Peyer's patch (tissue), 4 donors: Measurements from ENCODE around the gene DEFB131B. TPM values are rescaled to one million over a fixed set of nuclear protein-coding genes. Genes with fewer than 3 reads are reported as not detected.

Experiments
- DNase-seq, 3 donors: peaks; one replicate each; pipeline ENCODE4 v3.0.0-alpha.2; 2017 to 2019
- H3K27ac ChIP-seq, 4 donors: fragments of 200-600 bp; sonication (generic); one replicate each; pipeline ENCODE4 v1.5.1; 2016 to 2019
- H3K27me3 ChIP-seq, 2 donors: fragments of 200-600 bp; sonication (generic); one replicate each; pipeline ENCODE4 v1.5.1; 2019
- H3K36me3 ChIP-seq, 3 donors: fragments of 200-600 bp; sonication (generic); one replicate each; pipeline ENCODE4 v1.5.1; 2016 to 2019
- H3K4me1 ChIP-seq, 4 donors: fragments of 200-600 bp; sonication (generic); one replicate each; pipeline ENCODE4 v1.5.1; 2016 to 2019
- H3K4me3 ChIP-seq, 4 donors: fragments of 200-600 bp; sonication (generic); 1 replicate in 3 of 4; 2 replicates in 1 of 4; pipeline ENCODE4 v1.5.1; 2016 to 2019; ENCODE audit warnings: mild to moderate bottlenecking in 1 of 4
- H3K9me3 ChIP-seq, 4 donors: fragments of 200-600 bp; sonication (generic); one replicate each; pipeline ENCODE4 v1.5.1; 2016 to 2019; ENCODE audit warnings: mild to moderate bottlenecking in 1 of 4
- CTCF ChIP-seq, 6 experiments: fragments of 450-650 bp in 4 of 6; fragments of 200-600 bp in 2 of 6; sonication (generic) in 1 of 6; IDR thresholded peaks; one replicate each; pipeline ENCODE4 v1.5.1; 2017 to 2019; ENCODE audit warnings: antibody characterized with exemption in 6 of 6, mild to moderate bottlenecking in 3 of 6, moderate library complexity in 1 of 6
- POLR2A ChIP-seq, 2 donors: fragments of 450-650 bp; IDR thresholded peaks; one replicate each; pipeline ENCODE4 v1.5.1; 2017; ENCODE audit warnings: antibody characterized with exemption in 2 of 2, mild to moderate bottlenecking in 2 of 2, moderate library complexity in 2 of 2
- small RNA-seq, 2 donors: library from RNA; depleted of rRNA; stranded (forward); fragments of <200 nt; gene quantifications; one replicate each; pipeline ENCODE3, GENCODE V24; 2016
- total RNA-seq, 4 donors: library from RNA; depleted of rRNA; stranded (reverse); fragments of >200 nt; gene quantifications; one replicate each; pipeline ENCODE4 v1.1.0, GENCODE V29; 2016

DEFB131B gene
- total RNA-seq, 4 donors from 2014 or later = not detected

GRCh38 chr11:71933141-71933933 is 55.1 kb downstream of the DEFB131B start:
- no peaks in the 10 kb centered on the region for H3K36me3 ChIP-seq
- peaks cover 0 to 44% (median 2%) of the 10 kb centered on the region in 4 donors for H3K4me1 ChIP-seq
- peak overlapping the region in 3 of 4 donors; percentile 6 to 46 (median 16) for H3K27ac ChIP-seq
- no peaks in the 10 kb centered on the region for H3K9me3 ChIP-seq
- no peak for DNase-seq
- H3K27me3 ChIP-seq = no peaks in the 10 kb centered on the region
- no peak overlapping the region for H3K4me3 ChIP-seq
- no peak for TF ChIP-seq POLR2A (IDR thresholded peaks at IDR 0.05)
- TF ChIP-seq CTCF (IDR thresholded peaks at IDR 0.05) = no peak

Small RNAs within 50 kb of the gene (small RNA-seq; reads per million reads assigned to genes)
- 0 reads per million in 2 donors for gene RNA5SP342

Other genes starting within 250 kb of the DEFB131B start
- gene DEFB108B, start 45.3 kb upstream of the DEFB131B start, total RNA-seq = not detected
- 10 to 100 TPM; 19.8 to 25.2 (median 24.1) TPM for gene XNDC1N, start 50.1 kb downstream of the DEFB131B start, total RNA-seq
- gene RNF121, start 50.6 kb downstream of the DEFB131B start, total RNA-seq = 10 to 100 TPM; 43.7 to 83.9 (median 52.4) TPM
- 10 to 100 TPM; 16.1 to 45.4 (median 28.2) TPM for gene IL18BP, start 120.5 kb downstream of the DEFB131B start, total RNA-seq
- 100 to 1,000 TPM; 297 to 512 (median 388) TPM for gene NUMA1, start 202.1 kb downstream of the DEFB131B start, total RNA-seq
- gene LRRC51, start 202.4 kb downstream of the DEFB131B start, total RNA-seq = 1 to 10 TPM; 2.8 to 7.4 (median 6.0) TPM
- gene LAMTOR1, start 224.8 kb downstream of the DEFB131B start, total RNA-seq = 100 to 1,000 TPM in 1 of 4 donors, 10 to 100 TPM in 3; 86.6 to 132 (median 88.1) TPM
- not detected for gene TOMT, start 227.5 kb downstream of the DEFB131B start, total RNA-seq
- 10 to 100 TPM; 24.5 to 56.1 (median 43.0) TPM for gene ANAPC15, start 234.2 kb downstream of the DEFB131B start, total RNA-seq